Osteoblast (primary cell): ENCODE data around the gene SETD3. TPM values are rescaled to one million over a fixed set of nuclear protein-coding genes. Genes with fewer than 3 reads are reported as not detected.

Experiments
- DNase-seq: peaks from one replicate; pipeline ENCODE4 v3.0.0; 2011; ENCODE audit warnings: low spot score, mixed read lengths; ENCODE audit not compliant: insufficient read length; ENCODE audit errors: missing footprints
- H2AFZ ChIP-seq: 2 replicates; pipeline ENCODE4 v1.6.0; 2011; ENCODE audit warnings: mild to moderate bottlenecking, low read length
- H3K27ac ChIP-seq: 2 replicates; pipeline ENCODE4 v1.5.1; 2011; ENCODE audit warnings: mild to moderate bottlenecking, low read depth, low read length, moderate library complexity
- H3K27me3 ChIP-seq: 2 replicates; pipeline ENCODE4 v1.6.0; 2012; ENCODE audit warnings: mild to moderate bottlenecking, control low read depth, inconsistent platforms, low read length, moderate library complexity; ENCODE audit not compliant: insufficient read depth
- H3K36me3 ChIP-seq: 2 replicates; pipeline ENCODE4 v1.5.1; 2011; ENCODE audit warnings: mild to moderate bottlenecking, low read length, control low read depth, moderate library complexity; ENCODE audit not compliant: insufficient read depth
- H3K4me1 ChIP-seq: 2 replicates; pipeline ENCODE4 v1.5.1; 2011; ENCODE audit warnings: mild to moderate bottlenecking, low read length, control low read depth, moderate library complexity; ENCODE audit not compliant: insufficient read depth
- H3K4me2 ChIP-seq: 2 replicates; pipeline ENCODE4 v1.6.0; 2011; ENCODE audit warnings: mild to moderate bottlenecking, low read length; ENCODE audit not compliant: insufficient read depth
- H3K4me3 ChIP-seq: fragments of 200-600 bp; sonication (generic); 3 replicates; pipeline ENCODE4 v1.5.1; 2012; ENCODE audit warnings: mild to moderate bottlenecking, low read length, inconsistent platforms; ENCODE audit not compliant: insufficient read depth
- H3K79me2 ChIP-seq: 2 replicates; pipeline ENCODE4 v1.6.0; 2012; ENCODE audit warnings: mild to moderate bottlenecking, low read length, control low read depth, inconsistent platforms; ENCODE audit not compliant: insufficient read depth
- H3K9me3 ChIP-seq: 2 replicates; pipeline ENCODE4 v1.5.1; 2011; ENCODE audit warnings: low read depth, low read length, control low read depth
- H4K20me1 ChIP-seq: 2 replicates; pipeline ENCODE4 v1.6.0; 2012; ENCODE audit warnings: mild to moderate bottlenecking, low read length, control low read depth; ENCODE audit not compliant: insufficient read depth
- total RNA-seq: library from RNA; depleted of rRNA; stranded (reverse); fragments of >200 nt; gene quantifications from 2 replicates; pipeline ENCODE4 v1.2.3, GENCODE V29; 2012
- TF ChIP-seq, protein P1 (sequence below): IDR thresholded peaks from 2 replicates; pipeline ENCODE4 v1.5.1; 2011; ENCODE audit warnings: mild to moderate bottlenecking, low read depth, low read length, moderate library complexity; ENCODE audit errors: extremely low read depth

The SETD3 gene
- total RNA-seq, 1 donor, result 65.1 TPM

DNA sequence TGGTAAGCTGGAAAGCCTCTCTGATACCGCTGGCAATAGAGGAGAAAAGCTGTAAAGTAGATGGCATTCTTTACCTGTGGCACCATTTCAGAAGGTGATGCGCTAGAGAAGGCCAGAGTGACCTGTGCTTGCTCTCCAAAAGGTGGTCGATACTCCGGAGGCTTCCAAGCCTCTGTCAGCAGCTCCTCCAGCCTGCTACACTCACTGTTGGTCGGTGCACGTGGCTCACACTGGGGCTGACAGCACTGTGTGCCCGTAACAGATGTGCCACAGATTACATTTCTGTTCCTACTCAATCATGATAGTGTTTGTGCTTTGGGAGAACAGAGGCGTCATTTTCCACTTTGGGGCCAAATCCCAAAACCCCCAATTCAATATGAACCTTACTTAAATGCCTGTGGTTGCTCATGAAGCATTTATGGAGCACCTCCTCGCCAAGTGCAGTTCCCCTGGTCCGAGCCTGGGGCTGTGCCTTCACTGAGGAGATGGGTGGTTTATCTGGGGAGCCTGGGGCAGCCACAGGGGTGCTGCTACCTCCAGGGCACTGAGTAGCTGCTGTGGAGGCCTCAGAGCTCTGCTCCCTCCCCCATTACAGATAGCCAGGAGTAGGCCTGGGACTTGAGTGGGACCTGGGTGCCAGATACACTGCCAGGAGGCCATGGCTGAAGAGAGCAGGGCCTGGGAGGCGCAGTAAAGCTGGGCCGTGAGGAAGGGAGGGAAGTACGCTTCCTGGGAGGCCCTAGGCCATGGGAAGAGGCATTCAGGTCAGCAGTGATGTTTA lies 27.4 kb upstream of the SETD3 start:
- Histone ChIP-seq H4K20me1 (peaks cover 20% of the 10 kb centered on the region), H3K27ac (no peak overlapping the region), H3K4me1 (peaks cover 16% of the 10 kb centered on the region), H3K4me3 (no peak overlapping the region), H3K27me3 (no peaks in the 10 kb centered on the region), H2AFZ (no peak overlapping the region), H3K79me2 (no peaks in the 10 kb centered on the region), H3K9me3 (no peaks in the 10 kb centered on the region), H3K4me2 (no peak overlapping the region), H3K36me3 (peaks cover 68% of the 10 kb centered on the region)
- TF ChIP-seq, protein P1, sequence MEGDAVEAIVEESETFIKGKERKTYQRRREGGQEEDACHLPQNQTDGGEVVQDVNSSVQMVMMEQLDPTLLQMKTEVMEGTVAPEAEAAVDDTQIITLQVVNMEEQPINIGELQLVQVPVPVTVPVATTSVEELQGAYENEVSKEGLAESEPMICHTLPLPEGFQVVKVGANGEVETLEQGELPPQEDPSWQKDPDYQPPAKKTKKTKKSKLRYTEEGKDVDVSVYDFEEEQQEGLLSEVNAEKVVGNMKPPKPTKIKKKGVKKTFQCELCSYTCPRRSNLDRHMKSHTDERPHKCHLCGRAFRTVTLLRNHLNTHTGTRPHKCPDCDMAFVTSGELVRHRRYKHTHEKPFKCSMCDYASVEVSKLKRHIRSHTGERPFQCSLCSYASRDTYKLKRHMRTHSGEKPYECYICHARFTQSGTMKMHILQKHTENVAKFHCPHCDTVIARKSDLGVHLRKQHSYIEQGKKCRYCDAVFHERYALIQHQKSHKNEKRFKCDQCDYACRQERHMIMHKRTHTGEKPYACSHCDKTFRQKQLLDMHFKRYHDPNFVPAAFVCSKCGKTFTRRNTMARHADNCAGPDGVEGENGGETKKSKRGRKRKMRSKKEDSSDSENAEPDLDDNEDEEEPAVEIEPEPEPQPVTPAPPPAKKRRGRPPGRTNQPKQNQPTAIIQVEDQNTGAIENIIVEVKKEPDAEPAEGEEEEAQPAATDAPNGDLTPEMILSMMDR, result no peak
- peak; percentile 67 for DNase-seq

DNA sequence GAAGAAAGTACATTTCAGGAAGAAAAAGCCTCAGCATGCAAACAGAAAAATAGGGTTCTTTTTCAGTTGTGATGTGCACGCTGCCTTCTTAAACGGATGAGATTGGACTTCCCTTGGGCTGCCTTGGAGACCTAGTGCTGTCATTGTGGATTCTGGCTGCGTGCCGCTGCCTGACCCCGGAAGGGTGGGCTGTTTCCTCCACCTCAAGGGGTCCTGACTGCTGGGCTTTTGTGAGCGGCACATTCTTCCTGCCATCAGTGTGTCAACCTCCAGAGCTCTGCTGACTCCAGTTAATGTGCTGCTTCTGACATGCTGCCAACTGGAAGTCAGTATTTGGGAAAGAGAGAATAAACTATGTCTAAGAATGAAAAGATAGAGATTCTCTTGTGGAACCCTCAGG lies 25.6 kb upstream of the SETD3 start:
- Histone ChIP-seq H4K20me1 (peaks cover 17% of the 10 kb centered on the region), H3K36me3 (peaks cover 81% of the 10 kb centered on the region), H3K4me2 (no peak overlapping the region), H2AFZ (no peak overlapping the region), H3K4me3 (no peak overlapping the region), H3K79me2 (no peaks in the 10 kb centered on the region), H3K9me3 (no peaks in the 10 kb centered on the region), H3K4me1 (peaks cover 7% of the 10 kb centered on the region), H3K27ac (no peak overlapping the region), H3K27me3 (no peaks in the 10 kb centered on the region)
- TF ChIP-seq, protein P1, result no peak
- DNase-seq, result no peak

DNA sequence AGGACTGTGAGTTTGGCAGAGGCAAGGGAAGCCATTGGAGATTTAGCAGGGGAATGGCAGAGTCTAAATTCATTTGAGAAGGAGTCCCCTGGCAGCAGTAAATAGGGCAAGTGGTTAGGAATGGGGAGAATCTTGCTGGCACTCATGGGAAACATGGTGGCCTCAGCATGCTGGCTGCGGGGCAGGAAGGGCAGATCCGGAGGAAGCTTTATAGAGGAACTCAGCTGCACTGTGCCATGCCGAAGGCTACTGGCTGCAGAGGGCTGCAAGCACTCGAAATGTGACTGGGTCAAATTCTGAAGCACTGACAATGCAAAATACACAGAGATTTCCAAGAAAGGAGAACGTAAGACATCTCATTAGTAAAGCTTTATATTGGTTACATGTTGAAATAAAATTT lies 24.4 kb upstream of the SETD3 start:
- H3K9me3 ChIP-seq, result no peaks in the 10 kb centered on the region
- H3K36me3 ChIP-seq, result peaks cover 91% of the 10 kb centered on the region
- no peak overlapping the region for H3K4me3 ChIP-seq
- H3K79me2 ChIP-seq, result no peaks in the 10 kb centered on the region
- no peaks in the 10 kb centered on the region for H3K27me3 ChIP-seq
- TF ChIP-seq, protein P1, result no peak
- H2AFZ ChIP-seq, result no peak overlapping the region
- peaks cover 12% of the 10 kb centered on the region for H4K20me1 ChIP-seq
- H3K27ac ChIP-seq, result no peak overlapping the region
- H3K4me2 ChIP-seq, result no peak overlapping the region
- DNase-seq, result no peak
- no peaks in the 10 kb centered on the region for H3K4me1 ChIP-seq

DNA sequence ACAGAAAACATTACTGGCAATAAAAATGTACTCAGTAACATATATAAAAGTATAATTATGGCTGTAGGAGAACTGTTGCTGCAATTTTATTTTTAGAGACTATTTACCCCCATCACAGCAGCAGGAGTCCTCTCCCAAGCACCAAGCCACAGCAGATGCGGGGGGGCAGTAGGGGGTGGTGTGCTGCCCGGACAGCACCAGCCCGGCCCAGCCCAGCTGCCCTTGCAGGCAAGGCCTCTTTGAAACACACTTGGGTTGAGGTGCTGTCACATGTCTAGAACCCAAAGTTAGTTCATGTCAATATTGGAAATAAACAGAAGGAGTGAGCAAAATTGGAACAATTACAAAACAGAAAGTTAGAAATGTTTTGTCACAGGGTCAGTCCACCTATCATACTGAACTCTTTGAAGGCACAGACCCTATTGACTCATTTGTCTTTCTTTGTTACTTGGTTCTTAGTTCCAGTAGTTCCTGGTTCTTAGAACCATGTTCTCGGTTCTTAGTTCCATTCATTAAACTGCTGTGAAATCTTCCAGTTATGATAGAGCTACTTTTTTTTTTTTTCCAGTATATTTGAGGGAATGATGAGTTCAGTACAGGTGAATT lies 23.3 kb upstream of the SETD3 start:
- H3K27ac ChIP-seq, result no peak overlapping the region
- no peak for DNase-seq
- no peak overlapping the region for H3K4me2 ChIP-seq
- H3K36me3 ChIP-seq, result peaks cover 87% of the 10 kb centered on the region
- H3K4me1 ChIP-seq, result no peaks in the 10 kb centered on the region
- peaks cover 6% of the 10 kb centered on the region for H4K20me1 ChIP-seq
- no peak overlapping the region for H2AFZ ChIP-seq
- TF ChIP-seq, protein P1, result no peak
- no peaks in the 10 kb centered on the region for H3K9me3 ChIP-seq
- H3K4me3 ChIP-seq, result no peak overlapping the region
- peaks cover 3% of the 10 kb centered on the region for H3K79me2 ChIP-seq
- no peaks in the 10 kb centered on the region for H3K27me3 ChIP-seq
